HG02759 (cell line): Measurements from ENCODE around the gene PALB2.

Source experiments
- ATAC-seq: cut with Tn5 transposase; IDR thresholded peaks from one replicate; pipeline ENCODE4 v1.9.1; 2021; ENCODE audit warnings: mild to moderate bottlenecking, moderate library complexity; ENCODE audit not compliant: unreplicated experiment

Gene PALB2

GRCh38 chr16:23640931-23641765 lies at the start of gene PALB2, which contains the start of gene DCTN5:
TSS of gene PALB2 (minus strand) at chr16:23641310. CDS start at chr16:23641157, 153 bp downstream.
TSS of gene DCTN5 (plus strand) at chr16:23641466. CDS start at chr16:23641543, 77 bp downstream.
- peak; percentile 96 for ATAC-seq

GRCh38 chr16:23689442-23690187 lies 48.5 kb upstream of the PALB2 start:
- ATAC-seq, result no peak

- no peak for ATAC-seq
Observed at GRCh38 chr16:23687034-23687808, 46.1 kb upstream of the PALB2 start.

GRCh38 chr16:23683487-23683886 lies 42.4 kb upstream of the PALB2 start:
- ATAC-seq, result no peak

GRCh38 chr16:23682181-23682580 lies 41.1 kb upstream of the PALB2 start:
- no peak for ATAC-seq

GRCh38 chr16:23679986-23680336 lies 38.9 kb upstream of the PALB2 start:
- no peak for ATAC-seq

GRCh38 chr16:23679274-23679985 lies 38.3 kb upstream of the PALB2 start:
- ATAC-seq, result no peak

- peak; percentile 91 for ATAC-seq
Observed at GRCh38 chr16:23678430-23679273, 37.5 kb upstream of the PALB2 start, which contains the start of gene PLK1. TSS of gene PLK1 (plus strand) at chr16:23678889. CDS start at chr16:23678933, 44 bp downstream.

- ATAC-seq, result no peak
Observed at GRCh38 chr16:23676924-23677480, 35.9 kb upstream of the PALB2 start.

- no peak for ATAC-seq
Observed at GRCh38 chr16:23673971-23674614, 33.0 kb upstream of the PALB2 start.

GRCh38 chr16:23670137-23670776 lies 29.1 kb upstream of the PALB2 start:
- peak; percentile 97 for ATAC-seq

- ATAC-seq, result no peak
Observed at GRCh38 chr16:23668873-23669272, 27.8 kb upstream of the PALB2 start.

- ATAC-seq, result no peak
Observed at GRCh38 chr16:23668225-23668624, 27.1 kb upstream of the PALB2 start.

GRCh38 chr16:23667355-23667659 lies 26.2 kb upstream of the PALB2 start:
- no peak for ATAC-seq

- ATAC-seq, result no peak
Observed at GRCh38 chr16:23666571-23667354, 25.7 kb upstream of the PALB2 start.

GRCh38 chr16:23663918-23664317 lies 22.8 kb upstream of the PALB2 start:
- ATAC-seq, result no peak

- ATAC-seq, result peak; percentile 66
Observed at GRCh38 chr16:23651943-23652468, 10.9 kb upstream of the PALB2 start.
